HG03571 (cell line): ENCODE results near the gene HYLS1.

ENCODE experiments used
- ATAC-seq: cut with Tn5 transposase; IDR thresholded peaks from one replicate; pipeline ENCODE4 v1.9.1; 2021; ENCODE audit not compliant: unreplicated experiment

HYLS1 gene

DNA sequence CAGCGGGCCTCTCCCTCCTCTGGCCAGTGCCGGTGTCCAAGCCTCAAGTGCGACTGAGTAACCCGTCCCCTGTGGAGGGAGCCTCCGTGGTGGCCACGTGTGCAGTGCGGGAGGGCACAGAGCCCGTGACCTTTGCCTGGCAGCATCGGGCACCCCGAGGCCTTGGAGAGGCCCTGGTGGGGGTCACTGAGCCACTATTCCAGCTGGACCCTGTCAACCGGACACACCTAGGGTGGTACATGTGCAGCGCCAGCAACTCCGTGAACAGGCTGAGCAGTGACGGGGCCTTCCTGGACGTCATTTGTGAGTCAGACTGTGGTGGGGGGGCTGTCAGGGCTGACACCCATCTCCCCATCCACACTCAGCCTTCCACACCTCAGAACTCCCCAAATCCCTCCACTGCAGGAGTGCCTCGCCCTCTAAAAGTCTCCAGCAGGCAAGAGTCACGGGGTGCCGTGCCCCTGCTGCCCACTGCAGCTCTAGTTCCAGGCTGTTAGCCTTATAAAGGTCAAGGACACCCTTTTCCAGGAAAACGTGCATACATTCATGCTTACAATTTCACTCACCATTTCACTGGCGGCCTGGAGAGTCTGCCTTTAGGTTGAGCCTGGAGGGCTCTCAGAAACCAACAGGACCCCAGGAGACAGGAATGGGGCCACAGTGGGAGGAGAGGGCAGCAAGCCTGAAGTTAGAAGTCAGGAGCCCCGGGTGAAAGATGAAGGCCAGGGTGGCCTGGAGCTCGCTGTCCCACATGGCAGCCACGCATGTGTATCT is 61.0 kb downstream of the HYLS1 start:
- no peak for ATAC-seq

DNA sequence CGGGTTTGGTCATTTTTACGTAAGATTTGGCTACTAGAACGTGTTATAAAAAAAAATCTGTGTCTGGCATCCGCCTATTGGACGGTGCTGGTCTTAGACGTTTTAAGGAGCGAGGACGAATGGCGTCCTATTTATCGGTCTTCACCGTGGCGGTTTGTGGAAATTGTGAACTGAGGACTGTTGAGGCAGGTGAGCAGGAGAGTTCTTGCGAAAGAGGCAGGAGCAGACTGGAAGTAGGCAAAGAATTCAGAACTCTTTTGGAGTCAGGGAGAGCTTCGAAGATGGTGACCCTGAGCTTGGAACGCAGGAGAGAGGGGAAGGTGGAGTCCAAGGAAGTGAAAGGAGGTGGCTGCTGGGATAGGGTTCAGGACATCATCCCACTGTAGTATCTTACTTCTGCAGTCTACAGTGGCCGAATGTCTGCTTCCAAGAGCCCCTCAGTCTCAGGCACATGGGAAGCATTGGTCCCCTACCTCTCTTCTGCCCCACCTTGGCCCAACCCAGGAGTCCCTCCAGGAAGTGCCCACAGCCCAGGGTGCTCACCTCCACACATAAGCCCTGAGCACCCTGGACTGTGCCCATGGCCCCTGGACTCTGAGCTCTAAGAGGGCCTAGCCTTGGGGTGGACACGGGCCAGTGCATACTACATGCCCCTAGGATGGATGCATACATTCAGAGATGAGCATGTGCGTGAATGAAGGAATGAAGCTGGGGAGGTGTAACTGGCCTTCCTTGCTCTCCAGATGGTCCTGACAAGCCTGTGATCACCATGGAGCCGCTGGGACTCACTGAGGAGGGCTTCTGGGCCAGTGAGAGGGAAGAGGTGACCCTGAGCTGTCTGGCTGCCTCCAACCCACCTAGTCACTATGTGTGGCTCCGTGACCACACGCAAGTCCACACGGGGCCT is 62.1 kb downstream of the HYLS1 start:
- ATAC-seq: no peak

DNA sequence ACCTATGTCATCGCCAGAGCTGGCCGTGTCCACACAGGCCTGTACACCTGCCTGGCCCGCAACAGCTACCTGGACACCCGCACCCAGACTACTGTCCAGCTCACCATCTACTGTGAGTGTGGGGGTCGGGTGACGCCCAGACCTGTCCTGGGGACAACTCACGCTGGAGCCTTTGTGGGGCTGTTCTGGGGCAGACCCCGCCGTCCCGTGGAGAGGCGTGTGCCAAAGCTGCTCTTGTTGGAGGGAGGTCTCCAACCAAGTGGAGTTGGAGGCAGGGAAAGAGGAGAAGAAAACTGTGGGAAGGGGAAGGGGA is 62.7 kb downstream of the HYLS1 start:
- ATAC-seq: no peak
